ENCODE results near the gene SYS1. TPM values are rescaled to one million over a fixed set of nuclear protein-coding genes. Genes with fewer than 3 reads are reported as not detected.
A peak's percentile ranks its signal among the peaks of the same experiment; 100 is the strongest.

SYS1 gene
- polyA plus RNA-seq, 4 donors, result 13.6 to 40.3 (median 26.9) TPM

DNA sequence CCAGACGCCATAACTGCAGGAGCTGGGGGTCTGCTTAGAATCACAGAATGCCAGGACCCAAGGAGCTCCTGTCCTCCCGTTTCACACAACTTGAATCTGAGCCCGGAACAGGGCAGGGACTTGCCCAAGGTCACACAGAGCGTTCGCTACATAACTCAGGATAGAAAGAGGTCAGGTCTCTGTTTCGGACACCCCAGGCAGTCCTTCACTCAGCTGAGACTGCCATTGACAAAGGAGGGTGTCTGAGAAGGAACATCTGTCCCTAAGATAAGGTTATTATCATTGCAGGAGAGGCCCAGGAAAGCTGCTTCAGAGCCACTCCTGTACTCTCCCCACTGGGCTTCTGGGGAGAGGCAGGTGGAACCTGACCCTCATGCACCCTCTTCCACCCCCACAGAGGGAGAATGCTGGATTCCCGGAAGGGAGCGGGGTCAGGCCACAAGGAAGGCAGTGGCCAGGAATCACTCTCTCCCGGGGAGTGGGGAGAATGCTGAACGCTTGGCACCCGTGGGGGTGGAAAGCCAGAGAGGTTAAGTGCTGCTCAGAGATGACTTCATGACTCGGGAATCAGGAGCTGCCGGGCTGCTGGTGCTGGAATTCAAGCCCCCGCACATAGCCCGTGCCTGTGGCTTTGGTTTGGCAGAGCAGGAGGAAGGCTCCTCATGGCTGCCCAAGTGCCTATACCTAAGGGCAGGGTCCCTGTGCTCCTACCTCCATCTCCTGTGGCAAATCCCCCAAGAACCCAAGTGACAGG lies 25.4 kb upstream of the SYS1 start:
- Histone ChIP-seq H3K4me1 (ENCODE audit: control insufficient read depth in 3 of 3, insufficient read depth in 2 of 3, low read depth in 1 of 3, low read length in 2 of 3) (peaks cover 10 to 60% (median 14%) of the 10 kb centered on the region in 3 donors), H3K4me3 (ENCODE audit: low read depth in 1 of 3, low read length in 3 of 3) (peak overlapping the region in 1 of 3 donors; percentile 11), H3K27ac (ENCODE audit: low read depth in 1 of 3, low read length in 2 of 3) (peak overlapping the region; percentile 72 to 96 (median 87)), H3K9me3 (ENCODE audit: control insufficient read depth in 2 of 2, insufficient read depth in 1 of 2, low read depth in 1 of 2, low read length in 1 of 2) (no peaks in the 10 kb centered on the region), H3K36me3 (ENCODE audit: control insufficient read depth in 3 of 3, insufficient read depth in 2 of 3, low read depth in 1 of 3, low read length in 3 of 3) (peaks cover 5 to 78% (median 8%) of the 10 kb centered on the region in 3 donors), H3K27me3 (ENCODE audit: control insufficient read depth in 3 of 3, insufficient read depth in 3 of 3, low read length in 3 of 3) (no peaks in the 10 kb centered on the region)
- DNase-seq (peak; percentile 58 to 81), FAIRE-seq (no peak)
- WGBS, 3 donors, result 14 to 44% (median 30%) methylated on average over 15 of the region's 15 CpGs

DNA sequence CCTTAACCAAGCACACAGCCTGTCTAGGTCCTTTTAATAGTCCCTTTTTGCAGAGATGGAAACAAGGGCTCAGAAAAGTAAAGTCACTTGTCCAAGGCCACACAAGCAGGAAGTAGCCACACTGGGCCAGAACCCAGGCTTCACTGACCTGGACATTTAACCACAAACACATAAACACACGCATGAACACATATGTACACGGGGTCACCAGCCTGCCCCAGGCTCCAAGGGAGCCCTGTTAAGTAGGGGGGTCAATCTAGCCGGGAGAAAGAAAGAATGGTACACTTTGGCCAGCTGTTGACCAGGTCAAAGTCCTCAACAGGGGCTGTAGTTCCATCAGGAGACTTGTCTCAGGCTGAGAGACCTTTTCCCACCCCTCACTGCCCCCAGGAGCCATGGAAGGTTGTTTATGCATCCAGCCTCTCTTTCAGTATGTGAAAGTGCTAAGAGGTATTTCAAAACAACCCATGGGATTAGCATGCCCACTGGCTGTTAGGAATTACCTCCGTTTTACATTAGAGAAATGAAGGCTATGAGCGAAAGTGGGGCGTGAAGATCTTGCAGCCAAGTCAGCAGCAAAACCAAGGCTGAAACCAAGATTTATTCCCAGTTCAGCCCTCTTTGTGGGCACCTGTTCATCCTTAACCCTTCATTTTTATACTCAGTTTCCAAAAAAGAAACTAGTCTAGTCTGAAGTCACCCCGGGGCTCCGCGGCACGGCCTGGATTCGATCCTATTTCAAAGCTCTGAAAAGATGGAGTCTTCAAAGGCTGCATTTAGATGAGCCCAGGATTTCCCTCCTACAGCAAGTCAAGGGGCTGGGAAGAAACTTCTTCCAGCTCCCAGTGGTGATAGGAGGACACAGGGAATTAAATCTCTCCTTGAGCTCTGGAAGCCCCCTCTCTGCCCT lies 24.6 kb upstream of the SYS1 start:
- peak overlapping the region; percentile 72 to 96 (median 87) for H3K27ac ChIP-seq (ENCODE audit: low read depth in 1 of 3, low read length in 2 of 3)
- no peak for FAIRE-seq
- no peaks in the 10 kb centered on the region for H3K9me3 ChIP-seq (ENCODE audit: control insufficient read depth in 2 of 2, insufficient read depth in 1 of 2, low read depth in 1 of 2, low read length in 1 of 2)
- peaks cover 4 to 70% (median 5%) of the 10 kb centered on the region in 3 donors for H3K36me3 ChIP-seq (ENCODE audit: control insufficient read depth in 3 of 3, insufficient read depth in 2 of 3, low read depth in 1 of 3, low read length in 3 of 3)
- peak overlapping the region in 1 of 3 donors; percentile 11 for H3K4me3 ChIP-seq (ENCODE audit: low read depth in 1 of 3, low read length in 3 of 3)
- WGBS, 3 donors, result 36 to 73% (median 51%) methylated on average over 11 of the region's 11 CpGs
- peak in 1 of 2 donors; percentile 16 for DNase-seq
- no peaks in the 10 kb centered on the region for H3K27me3 ChIP-seq (ENCODE audit: control insufficient read depth in 3 of 3, insufficient read depth in 3 of 3, low read length in 3 of 3)
- peaks cover 10 to 66% (median 14%) of the 10 kb centered on the region in 3 donors for H3K4me1 ChIP-seq (ENCODE audit: control insufficient read depth in 3 of 3, insufficient read depth in 2 of 3, low read depth in 1 of 3, low read length in 2 of 3)

DNA sequence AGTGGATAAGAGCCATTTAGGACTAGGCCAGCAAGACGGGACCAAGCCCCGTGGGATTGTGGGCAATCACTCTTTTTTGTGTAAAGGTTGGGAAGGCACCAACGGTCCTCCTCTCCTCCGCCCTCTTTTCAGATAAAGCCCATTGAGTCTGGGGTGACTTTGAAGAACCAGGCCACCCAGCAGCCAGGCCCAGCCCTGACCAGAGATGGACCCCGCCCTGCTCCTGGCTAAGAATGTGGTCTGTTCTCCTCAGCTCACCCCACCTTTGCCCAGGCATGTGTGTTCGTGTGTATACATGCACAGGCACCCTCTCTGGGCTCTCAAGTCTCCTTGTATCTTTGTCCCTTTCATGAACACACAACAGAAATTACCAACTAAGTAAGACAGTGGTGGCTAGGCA lies 23.9 kb upstream of the SYS1 start:
- Histone ChIP-seq H3K4me3 (ENCODE audit: low read depth in 1 of 3, low read length in 3 of 3) (no peak overlapping the region), H3K4me1 (ENCODE audit: control insufficient read depth in 3 of 3, insufficient read depth in 2 of 3, low read depth in 1 of 3, low read length in 2 of 3) (peaks cover 10 to 72% (median 14%) of the 10 kb centered on the region in 3 donors), H3K27me3 (ENCODE audit: control insufficient read depth in 3 of 3, insufficient read depth in 3 of 3, low read length in 3 of 3) (no peaks in the 10 kb centered on the region), H3K36me3 (ENCODE audit: control insufficient read depth in 3 of 3, insufficient read depth in 2 of 3, low read depth in 1 of 3, low read length in 3 of 3) (peaks cover 4 to 68% (median 5%) of the 10 kb centered on the region in 3 donors), H3K9me3 (ENCODE audit: control insufficient read depth in 2 of 2, insufficient read depth in 1 of 2, low read depth in 1 of 2, low read length in 1 of 2) (no peaks in the 10 kb centered on the region), H3K27ac (ENCODE audit: low read depth in 1 of 3, low read length in 2 of 3) (peak overlapping the region; percentile 4 to 96 (median 72))
- 14 to 60% (median 40%) methylated on average over 6 of the region's 6 CpGs for WGBS, 3 donors
- FAIRE-seq, result no peak
- peak in 1 of 2 donors; percentile 80 for DNase-seq

- no peaks in the 10 kb centered on the region for H3K27me3 ChIP-seq (ENCODE audit: control insufficient read depth in 3 of 3, insufficient read depth in 3 of 3, low read length in 3 of 3)
- FAIRE-seq (no peak), DNase-seq (no peak)
- no peaks in the 10 kb centered on the region for H3K9me3 ChIP-seq (ENCODE audit: control insufficient read depth in 2 of 2, insufficient read depth in 1 of 2, low read depth in 1 of 2, low read length in 1 of 2)
- H3K4me1 ChIP-seq (ENCODE audit: control insufficient read depth in 3 of 3, insufficient read depth in 2 of 3, low read depth in 1 of 3, low read length in 2 of 3), result peaks cover 14 to 79% (median 17%) of the 10 kb centered on the region in 3 donors
- peaks cover 3 to 69% (median 5%) of the 10 kb centered on the region in 3 donors for H3K36me3 ChIP-seq (ENCODE audit: control insufficient read depth in 3 of 3, insufficient read depth in 2 of 3, low read depth in 1 of 3, low read length in 3 of 3)
- no peak overlapping the region for H3K4me3 ChIP-seq (ENCODE audit: low read depth in 1 of 3, low read length in 3 of 3)
- H3K27ac ChIP-seq (ENCODE audit: low read depth in 1 of 3, low read length in 2 of 3), result peak overlapping the region in 2 of 3 donors; percentile 33 to 96
- 37 to 78% (median 50%) methylated on average over 2 of the region's 2 CpGs for WGBS, 3 donors
Measured at GRCh38 chr20:45339799-45340198, 23.2 kb upstream of the SYS1 start.

DNA sequence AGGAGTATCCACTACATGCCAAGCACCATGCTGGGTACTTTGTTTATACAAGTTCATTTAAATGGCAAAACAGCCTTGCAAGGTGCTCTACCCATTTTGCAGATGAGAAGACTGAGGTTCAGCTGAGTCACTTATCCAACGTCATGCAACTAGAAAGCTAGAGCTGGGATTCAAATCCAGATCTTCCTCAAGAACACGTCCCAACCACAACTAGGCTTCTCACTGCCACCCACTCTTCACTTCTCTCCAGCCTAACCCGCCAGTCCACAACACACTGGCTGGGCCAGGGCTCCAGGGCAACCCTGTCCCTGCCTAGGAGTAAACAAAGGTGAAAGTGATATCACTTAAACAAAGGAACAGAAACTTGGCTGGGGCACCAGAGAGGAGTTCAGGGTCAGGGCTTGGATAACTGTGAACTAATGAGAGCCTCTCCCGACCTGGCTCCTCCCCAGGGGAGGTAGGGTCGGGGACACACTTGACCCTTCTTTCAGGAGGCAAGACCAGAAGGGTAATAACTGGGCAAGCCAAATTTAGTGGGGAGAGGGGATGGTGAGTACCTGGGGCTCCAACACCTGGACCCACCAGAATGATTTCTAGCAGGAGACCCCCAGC lies 22.6 kb upstream of the SYS1 start:
- Histone ChIP-seq H3K9me3 (ENCODE audit: control insufficient read depth in 2 of 2, insufficient read depth in 1 of 2, low read depth in 1 of 2, low read length in 1 of 2) (no peaks in the 10 kb centered on the region), H3K4me1 (ENCODE audit: control insufficient read depth in 3 of 3, insufficient read depth in 2 of 3, low read depth in 1 of 3, low read length in 2 of 3) (peaks cover 14 to 85% (median 17%) of the 10 kb centered on the region in 3 donors), H3K36me3 (ENCODE audit: control insufficient read depth in 3 of 3, insufficient read depth in 2 of 3, low read depth in 1 of 3, low read length in 3 of 3) (peaks cover 0 to 65% (median 3%) of the 10 kb centered on the region in 3 donors), H3K27me3 (ENCODE audit: control insufficient read depth in 3 of 3, insufficient read depth in 3 of 3, low read length in 3 of 3) (no peaks in the 10 kb centered on the region), H3K27ac (ENCODE audit: low read depth in 1 of 3, low read length in 2 of 3) (peak overlapping the region; percentile 43 to 96 (median 95)), H3K4me3 (ENCODE audit: low read depth in 1 of 3, low read length in 3 of 3) (no peak overlapping the region)
- DNase-seq, result peak in 1 of 2 donors; percentile 77
- 13 to 49% (median 23%) methylated on average over 5 of the region's 5 CpGs for WGBS, 3 donors
- no peak for FAIRE-seq

GRCh38 chr20:45340951-45341350 lies 22.0 kb upstream of the SYS1 start:
- no peak overlapping the region for H3K4me3 ChIP-seq (ENCODE audit: low read depth in 1 of 3, low read length in 3 of 3)
- H3K27me3 ChIP-seq (ENCODE audit: control insufficient read depth in 3 of 3, insufficient read depth in 3 of 3, low read length in 3 of 3), result no peaks in the 10 kb centered on the region
- 21 to 58% (median 48%) methylated on average over 1 of the region's 1 CpG for WGBS, 3 donors
- H3K27ac ChIP-seq (ENCODE audit: low read depth in 1 of 3, low read length in 2 of 3), result peak overlapping the region; percentile 43 to 96 (median 95)
- no peak for DNase-seq
- FAIRE-seq, result no peak
- peaks cover 14 to 91% (median 19%) of the 10 kb centered on the region in 3 donors for H3K4me1 ChIP-seq (ENCODE audit: control insufficient read depth in 3 of 3, insufficient read depth in 2 of 3, low read depth in 1 of 3, low read length in 2 of 3)
- no peaks in the 10 kb centered on the region for H3K9me3 ChIP-seq (ENCODE audit: control insufficient read depth in 2 of 2, insufficient read depth in 1 of 2, low read depth in 1 of 2, low read length in 1 of 2)
- peaks cover 0 to 63% (median 0%) of the 10 kb centered on the region in 3 donors for H3K36me3 ChIP-seq (ENCODE audit: control insufficient read depth in 3 of 3, insufficient read depth in 2 of 3, low read depth in 1 of 3, low read length in 3 of 3)

DNA sequence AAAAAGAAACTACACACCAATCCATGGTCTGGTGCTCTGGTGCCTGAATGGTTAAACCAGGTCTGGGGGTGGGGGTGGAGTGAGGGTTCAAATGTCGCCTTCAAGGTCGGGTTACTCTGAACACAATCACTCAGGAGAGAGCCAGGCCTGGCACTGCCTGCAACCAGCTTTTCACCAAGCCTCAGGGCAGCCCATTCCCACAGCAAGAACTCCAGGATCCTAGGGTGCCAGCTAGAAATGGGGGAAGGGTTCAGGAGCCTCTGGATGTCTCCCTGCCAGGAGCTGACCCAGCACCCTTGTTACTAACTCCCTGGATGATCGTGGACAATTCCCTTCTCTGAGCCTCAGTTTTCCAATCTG lies 21.4 kb upstream of the SYS1 start:
- H3K4me3 ChIP-seq (ENCODE audit: low read depth in 1 of 3, low read length in 3 of 3), result peak overlapping the region in 2 of 3 donors; percentile 12 to 17
- no peaks in the 10 kb centered on the region for H3K9me3 ChIP-seq (ENCODE audit: control insufficient read depth in 2 of 2, insufficient read depth in 1 of 2, low read depth in 1 of 2, low read length in 1 of 2)
- peaks cover 14 to 91% (median 19%) of the 10 kb centered on the region in 3 donors for H3K4me1 ChIP-seq (ENCODE audit: control insufficient read depth in 3 of 3, insufficient read depth in 2 of 3, low read depth in 1 of 3, low read length in 2 of 3)
- DNase-seq (no peak), FAIRE-seq (no peak)
- WGBS, 3 donors, result 5 to 54% (median 23%) methylated on average over 3 of the region's 3 CpGs
- H3K27ac ChIP-seq (ENCODE audit: low read depth in 1 of 3, low read length in 2 of 3), result peak overlapping the region; percentile 94 to 96 (median 95)
- no peaks in the 10 kb centered on the region for H3K27me3 ChIP-seq (ENCODE audit: control insufficient read depth in 3 of 3, insufficient read depth in 3 of 3, low read length in 3 of 3)
- peaks cover 0 to 63% (median 0%) of the 10 kb centered on the region in 3 donors for H3K36me3 ChIP-seq (ENCODE audit: control insufficient read depth in 3 of 3, insufficient read depth in 2 of 3, low read depth in 1 of 3, low read length in 3 of 3)

All from small intestine (tissue), 7 donors.